ENCODE measurements around the gene RUNX3. TPM values are rescaled to one million over a fixed set of nuclear protein-coding genes. Genes with fewer than 3 reads are reported as not detected.

RUNX3 gene
- total and polyA plus RNA-seq, 9 donors, result 0.22 to 4.5 (median 0.49) TPM

DNA sequence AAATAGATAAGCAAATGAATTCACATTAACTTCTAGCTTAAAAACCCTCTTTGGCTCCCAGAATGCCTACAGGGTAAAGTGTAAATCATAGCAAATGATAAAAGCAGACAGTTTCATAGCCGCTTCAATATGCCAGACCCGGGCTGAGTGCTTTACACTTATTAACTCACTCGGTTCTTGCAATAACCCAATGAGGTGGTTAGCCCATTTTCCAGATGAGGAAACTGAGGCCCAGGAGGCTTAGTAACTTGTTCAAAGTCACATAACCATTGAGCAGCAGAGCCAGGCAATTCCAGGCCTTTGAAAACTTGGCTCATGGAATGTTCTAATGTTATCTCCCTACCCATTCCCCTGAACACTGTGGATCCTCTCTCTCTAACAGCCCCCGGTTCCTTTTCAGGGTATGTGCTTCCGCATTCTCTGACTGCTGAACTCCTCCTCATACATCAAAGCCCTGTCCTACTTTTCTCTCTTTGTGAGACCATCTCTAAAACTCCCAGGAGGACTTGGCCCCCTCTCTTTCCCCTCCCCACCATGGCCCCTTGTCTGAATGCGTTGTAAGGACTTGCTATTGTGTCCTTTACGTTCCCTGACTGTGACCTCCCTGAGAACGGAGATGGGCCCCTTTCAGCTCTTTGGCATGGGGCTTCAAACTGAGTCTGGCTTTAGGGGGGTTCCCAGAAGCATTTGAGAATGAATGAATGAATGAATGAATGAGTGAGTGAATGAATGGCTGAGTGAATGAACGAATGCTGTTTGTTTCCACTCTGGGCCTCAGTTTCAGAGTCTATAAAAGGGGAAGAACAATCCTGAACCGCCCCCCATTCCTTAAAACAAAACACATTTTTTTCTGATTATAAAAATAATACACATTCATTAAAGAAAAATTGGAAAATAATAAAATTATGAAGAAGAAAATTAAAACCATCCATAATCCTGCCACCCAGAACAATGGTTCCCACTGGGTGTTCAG, 15.6 kb upstream of the RUNX3 start:
- peaks cover 10% of the 10 kb centered on the region for H3K27me3 ChIP-seq (ENCODE audit: control insufficient read depth, insufficient read depth, low read length)
- H3K9me3 ChIP-seq (replicated peaks; ENCODE audit: control insufficient read depth, low read depth, low read length), result no peaks in the 10 kb centered on the region
- no peaks in the 10 kb centered on the region for H3K36me3 ChIP-seq (ENCODE audit: control insufficient read depth, insufficient read depth, low read length)
- no peaks in the 10 kb centered on the region for H3K4me1 ChIP-seq (ENCODE audit: control insufficient read depth, insufficient read depth, low read length)
- WGBS (ENCODE audit: insufficient coverage), result 66% methylated on average over 6 of the region's 10 CpGs
- no peak overlapping the region for H3K27ac ChIP-seq (ENCODE audit: low read length)
- no peak for DNase-seq
- no peak overlapping the region for H3K4me3 ChIP-seq (ENCODE audit: low read length)

DNA sequence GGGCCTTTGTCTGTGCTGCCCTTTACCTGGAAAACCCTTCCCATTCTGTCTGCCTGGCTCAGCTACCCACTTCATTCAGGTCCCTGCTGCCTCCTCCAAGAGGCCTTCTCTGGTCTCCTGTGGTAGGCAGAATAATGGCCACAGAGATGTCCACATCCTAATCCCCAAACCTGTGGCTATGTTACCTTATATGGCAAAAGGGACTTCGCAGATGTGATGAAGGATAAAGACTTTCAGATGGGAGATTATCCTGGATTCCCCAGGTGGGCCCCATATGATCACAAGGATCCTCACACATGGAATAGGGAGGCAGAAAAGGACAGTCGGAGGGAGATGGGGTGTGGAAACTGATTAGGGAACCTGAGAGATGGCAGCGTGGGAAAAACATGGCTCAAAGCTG, 14.2 kb upstream of the RUNX3 start:
- H3K9me3 ChIP-seq (replicated peaks; ENCODE audit: control insufficient read depth, low read depth, low read length), result no peaks in the 10 kb centered on the region
- H3K27me3 ChIP-seq (ENCODE audit: control insufficient read depth, insufficient read depth, low read length), result peaks cover 10% of the 10 kb centered on the region
- no peak overlapping the region for H3K27ac ChIP-seq (ENCODE audit: low read length)
- 57% methylated on average over 1 of the region's 3 CpGs for WGBS (ENCODE audit: insufficient coverage)
- no peaks in the 10 kb centered on the region for H3K4me1 ChIP-seq (ENCODE audit: control insufficient read depth, insufficient read depth, low read length)
- H3K4me3 ChIP-seq (ENCODE audit: low read length), result no peak overlapping the region
- no peak for DNase-seq
- H3K36me3 ChIP-seq (ENCODE audit: control insufficient read depth, insufficient read depth, low read length), result no peaks in the 10 kb centered on the region

DNA sequence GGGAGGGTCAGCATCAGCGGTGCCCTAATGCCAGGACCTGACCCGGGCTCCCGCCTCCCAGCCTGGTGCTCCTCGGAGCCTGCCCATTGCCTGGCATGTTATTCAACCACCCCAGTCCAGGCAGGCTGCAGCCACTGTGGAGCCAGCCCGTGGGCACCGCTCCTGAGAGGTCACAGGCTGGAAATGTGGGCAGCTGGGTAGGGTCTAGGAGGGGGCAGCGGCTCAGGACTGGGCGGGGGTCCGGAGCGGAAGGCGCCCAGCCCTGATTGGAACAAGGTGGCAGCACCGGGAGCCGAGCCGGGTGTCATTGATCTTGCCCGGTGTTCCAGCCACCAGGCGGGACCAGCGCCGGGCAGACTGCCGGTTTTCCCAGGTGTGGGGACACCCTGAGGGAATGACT, 12.7 kb upstream of the RUNX3 start:
- 72% methylated on average over 16 of the region's 19 CpGs for WGBS (ENCODE audit: insufficient coverage)
- DNase-seq, result no peak
- Histone ChIP-seq H3K9me3 (replicated peaks; ENCODE audit: control insufficient read depth, low read depth, low read length) (no peaks in the 10 kb centered on the region), H3K36me3 (ENCODE audit: control insufficient read depth, insufficient read depth, low read length) (no peaks in the 10 kb centered on the region), H3K27me3 (ENCODE audit: control insufficient read depth, insufficient read depth, low read length) (peaks cover 11% of the 10 kb centered on the region), H3K27ac (ENCODE audit: low read length) (no peak overlapping the region), H3K4me3 (ENCODE audit: low read length) (no peak overlapping the region), H3K4me1 (ENCODE audit: control insufficient read depth, insufficient read depth, low read length) (no peaks in the 10 kb centered on the region)

DNA sequence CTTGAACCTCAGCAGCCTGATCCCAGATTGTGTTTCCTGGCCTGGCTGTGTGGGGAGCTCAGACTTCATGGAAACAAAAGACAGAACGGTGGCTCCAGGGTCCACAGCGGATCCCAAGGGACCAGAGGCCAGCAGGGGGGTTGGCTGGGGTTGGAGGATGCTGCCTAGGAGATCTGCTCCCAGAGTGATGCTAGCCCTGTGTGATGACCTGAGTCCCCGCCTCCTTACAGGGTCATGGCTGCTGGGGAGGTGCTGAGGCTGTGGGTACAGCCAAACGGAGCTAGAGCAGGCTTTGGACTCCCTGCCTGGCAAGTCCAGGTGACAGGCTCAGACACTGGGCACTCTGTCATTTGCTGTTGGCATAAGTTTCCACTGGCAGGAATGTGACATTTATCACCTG, 11.5 kb upstream of the RUNX3 start:
- no peaks in the 10 kb centered on the region for H3K4me1 ChIP-seq (ENCODE audit: control insufficient read depth, insufficient read depth, low read length)
- H3K27me3 ChIP-seq (ENCODE audit: control insufficient read depth, insufficient read depth, low read length), result peaks cover 18% of the 10 kb centered on the region
- no peak overlapping the region for H3K27ac ChIP-seq (ENCODE audit: low read length)
- 43% methylated on average over 4 of the region's 4 CpGs for WGBS (ENCODE audit: insufficient coverage)
- H3K4me3 ChIP-seq (ENCODE audit: low read length), result no peak overlapping the region
- no peak for DNase-seq
- no peaks in the 10 kb centered on the region for H3K9me3 ChIP-seq (replicated peaks; ENCODE audit: control insufficient read depth, low read depth, low read length)
- no peaks in the 10 kb centered on the region for H3K36me3 ChIP-seq (ENCODE audit: control insufficient read depth, insufficient read depth, low read length)

DNA sequence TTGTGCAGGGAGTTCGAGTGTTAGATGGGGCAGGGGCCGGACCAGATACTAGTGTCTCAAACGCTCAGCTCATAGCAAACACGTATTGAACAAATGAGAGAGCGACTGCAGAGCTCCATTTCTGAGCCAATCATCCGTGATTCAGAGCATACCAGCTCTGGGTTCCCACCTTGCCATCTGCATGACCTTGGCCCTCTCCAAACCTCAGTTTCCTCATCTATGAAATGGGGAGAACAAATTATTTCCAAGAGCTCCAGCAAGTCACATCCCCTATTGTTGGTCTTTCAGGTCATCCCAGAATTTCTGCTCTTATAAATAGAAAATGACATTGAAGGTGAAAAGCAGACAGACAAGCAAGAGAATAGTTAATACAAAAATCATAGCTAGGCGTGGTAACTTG, 10.2 kb upstream of the RUNX3 start:
- no peak overlapping the region for H3K4me3 ChIP-seq (ENCODE audit: low read length)
- H3K27me3 ChIP-seq (ENCODE audit: control insufficient read depth, insufficient read depth, low read length), result peaks cover 30% of the 10 kb centered on the region
- H3K36me3 ChIP-seq (ENCODE audit: control insufficient read depth, insufficient read depth, low read length), result no peaks in the 10 kb centered on the region
- no peaks in the 10 kb centered on the region for H3K9me3 ChIP-seq (replicated peaks; ENCODE audit: control insufficient read depth, low read depth, low read length)
- H3K4me1 ChIP-seq (ENCODE audit: control insufficient read depth, insufficient read depth, low read length), result no peaks in the 10 kb centered on the region
- no peak overlapping the region for H3K27ac ChIP-seq (ENCODE audit: low read length)
- WGBS (ENCODE audit: insufficient coverage), result 87% methylated on average over 6 of the region's 7 CpGs
- DNase-seq, result no peak

DNA sequence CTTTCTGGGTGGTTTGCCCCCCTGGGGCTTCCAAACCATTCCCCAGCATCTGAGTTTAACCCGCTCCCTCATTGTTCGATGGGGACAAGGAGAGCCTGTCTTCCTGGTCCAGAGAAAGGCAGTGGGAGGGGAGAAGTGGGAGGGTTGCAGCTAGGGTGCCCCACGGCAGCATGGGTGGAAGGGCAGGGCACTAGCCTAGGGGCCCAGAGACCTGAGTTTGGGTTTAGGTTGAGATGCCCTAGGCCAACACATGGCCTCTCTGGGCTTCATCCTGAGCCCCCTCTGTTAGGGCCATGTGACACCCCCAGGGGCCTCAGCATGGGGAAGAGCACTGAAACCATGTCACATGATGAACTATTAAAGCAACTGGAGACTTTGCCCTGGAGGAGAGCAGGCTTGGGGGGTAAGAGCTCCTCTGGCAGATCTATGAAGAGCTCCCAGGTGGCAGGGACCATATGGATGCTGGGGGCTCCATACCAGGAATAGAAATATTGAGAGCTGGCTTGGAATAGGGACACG, 9.7 kb upstream of the RUNX3 start:
- Histone ChIP-seq H3K27me3 (ENCODE audit: control insufficient read depth, insufficient read depth, low read length) (peaks cover 35% of the 10 kb centered on the region), H3K4me1 (ENCODE audit: control insufficient read depth, insufficient read depth, low read length) (no peaks in the 10 kb centered on the region), H3K4me3 (ENCODE audit: low read length) (no peak overlapping the region), H3K27ac (ENCODE audit: low read length) (no peak overlapping the region), H3K9me3 (replicated peaks; ENCODE audit: control insufficient read depth, low read depth, low read length) (no peaks in the 10 kb centered on the region), H3K36me3 (ENCODE audit: control insufficient read depth, insufficient read depth, low read length) (no peaks in the 10 kb centered on the region)
- no peak for DNase-seq
- WGBS (ENCODE audit: insufficient coverage), result 48% methylated on average over 2 of the region's 4 CpGs

DNA sequence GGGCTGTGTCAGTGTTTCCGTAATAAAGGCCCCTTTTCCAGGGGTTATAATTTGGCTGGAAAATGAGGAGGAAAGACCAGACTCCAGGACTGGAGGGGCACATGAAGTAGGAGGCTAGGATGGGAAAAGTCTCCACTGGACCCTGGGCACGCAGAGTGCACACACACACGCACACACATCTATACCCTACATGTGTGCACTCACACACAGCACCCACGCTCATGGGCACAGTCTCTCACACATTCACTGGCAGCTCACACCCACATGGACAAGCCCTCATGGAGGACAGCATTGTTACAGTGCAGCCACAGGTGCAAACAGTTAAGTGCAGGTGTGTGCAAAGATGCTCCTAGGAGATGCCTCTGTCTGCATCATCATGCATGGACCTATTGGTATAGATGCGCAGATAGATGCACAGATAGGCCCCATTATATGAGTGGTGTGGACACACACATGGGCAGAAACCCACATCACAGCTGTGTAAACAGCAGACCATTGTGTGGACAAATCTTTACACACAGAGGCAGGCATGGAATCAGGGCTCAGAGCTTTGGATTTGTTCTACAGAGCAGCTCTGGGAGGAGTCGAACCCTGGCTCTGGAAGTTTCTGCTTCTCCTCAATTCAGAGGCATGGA, 9.1 kb upstream of the RUNX3 start:
- no peak for DNase-seq
- Histone ChIP-seq H3K4me3 (ENCODE audit: low read length) (no peak overlapping the region), H3K27ac (ENCODE audit: low read length) (no peak overlapping the region), H3K36me3 (ENCODE audit: control insufficient read depth, insufficient read depth, low read length) (no peaks in the 10 kb centered on the region), H3K27me3 (ENCODE audit: control insufficient read depth, insufficient read depth, low read length) (peaks cover 41% of the 10 kb centered on the region), H3K4me1 (ENCODE audit: control insufficient read depth, insufficient read depth, low read length) (no peaks in the 10 kb centered on the region), H3K9me3 (replicated peaks; ENCODE audit: control insufficient read depth, low read depth, low read length) (no peaks in the 10 kb centered on the region)
- 85% methylated on average over 4 of the region's 6 CpGs for WGBS (ENCODE audit: insufficient coverage)

DNA sequence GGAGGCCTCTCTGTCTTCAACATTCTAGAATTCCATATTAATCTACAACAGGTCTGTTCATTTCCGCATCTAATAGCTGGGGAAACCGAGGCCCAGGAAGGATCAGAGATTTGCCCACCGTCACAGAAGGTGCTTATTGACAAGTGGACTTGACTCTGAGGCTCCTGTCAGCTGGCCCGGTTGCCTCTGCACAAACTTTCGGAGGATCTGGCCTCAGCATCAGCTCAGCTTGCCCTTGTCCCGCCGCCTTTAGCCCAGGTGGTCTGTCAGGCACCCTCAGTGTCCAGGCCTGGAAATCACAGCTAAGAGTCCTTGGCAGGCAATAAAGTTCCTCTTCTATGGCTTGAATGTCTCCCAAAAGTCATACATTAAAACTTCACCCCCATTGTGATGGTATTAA, 8.2 kb upstream of the RUNX3 start:
- Histone ChIP-seq H3K4me1 (ENCODE audit: control insufficient read depth, insufficient read depth, low read length) (no peaks in the 10 kb centered on the region), H3K4me3 (ENCODE audit: low read length) (no peak overlapping the region), H3K36me3 (ENCODE audit: control insufficient read depth, insufficient read depth, low read length) (no peaks in the 10 kb centered on the region), H3K27ac (ENCODE audit: low read length) (no peak overlapping the region), H3K27me3 (ENCODE audit: control insufficient read depth, insufficient read depth, low read length) (peaks cover 46% of the 10 kb centered on the region), H3K9me3 (replicated peaks; ENCODE audit: control insufficient read depth, low read depth, low read length) (no peaks in the 10 kb centered on the region)
- WGBS (ENCODE audit: insufficient coverage), result 90% methylated on average over 7 of the region's 7 CpGs
- DNase-seq, result no peak

DNA sequence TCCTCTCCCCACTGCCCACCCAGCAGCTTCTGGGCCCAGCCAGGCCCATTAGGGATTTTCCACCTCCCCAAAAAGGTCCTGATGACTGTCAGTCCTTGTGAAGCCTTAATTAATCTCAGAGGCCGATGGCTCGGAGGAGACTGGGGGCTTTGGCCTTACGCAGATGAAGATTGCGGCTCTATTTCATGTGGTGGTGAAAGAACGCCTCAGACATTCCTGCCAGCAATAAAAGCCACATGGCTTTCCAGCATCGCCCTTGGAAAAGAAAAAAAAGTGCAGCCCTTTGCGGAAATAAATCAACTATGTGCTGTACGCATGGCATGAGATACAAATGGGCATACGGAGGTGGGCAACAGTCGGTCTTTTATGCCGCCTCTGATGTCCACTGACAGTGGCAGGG, 6.6 kb upstream of the RUNX3 start:
- DNase-seq, result no peak
- Histone ChIP-seq H3K4me3 (ENCODE audit: low read length) (no peak overlapping the region), H3K9me3 (replicated peaks; ENCODE audit: control insufficient read depth, low read depth, low read length) (no peaks in the 10 kb centered on the region), H3K27me3 (ENCODE audit: control insufficient read depth, insufficient read depth, low read length) (peaks cover 57% of the 10 kb centered on the region), H3K27ac (ENCODE audit: low read length) (no peak overlapping the region), H3K4me1 (ENCODE audit: control insufficient read depth, insufficient read depth, low read length) (peaks cover 7% of the 10 kb centered on the region), H3K36me3 (ENCODE audit: control insufficient read depth, insufficient read depth, low read length) (no peaks in the 10 kb centered on the region)
- WGBS (ENCODE audit: insufficient coverage), result 55% methylated on average over 11 of the region's 11 CpGs

All from muscle of leg (tissue), 11 donors.